H9 (cell line): ENCODE data around the gene ASPSCR1. TPM values are rescaled to one million over a fixed set of nuclear protein-coding genes. Genes with fewer than 3 reads are reported as not detected.

Experiments used
- DNase-seq: peaks from one replicate; pipeline ENCODE4 v3.0.0-alpha.2; 2017
- H2AFZ ChIP-seq: one replicate; pipeline ENCODE4 v1.6.1; 2013; ENCODE audit warnings: mild to moderate bottlenecking, low read length, control low read depth, moderate library complexity
- H2AK5ac ChIP-seq: 2 replicates; pipeline ENCODE4 v1.6.1; 2013; ENCODE audit warnings: low read length, control low read depth, mixed read lengths; ENCODE audit not compliant: insufficient read length
- H2BK120ac ChIP-seq: one replicate; pipeline ENCODE4 v1.6.1; 2013; ENCODE audit warnings: low read depth, mild to moderate bottlenecking, low read length, control low read depth, inconsistent platforms; ENCODE audit not compliant: poor library complexity, severe bottlenecking
- H2BK12ac ChIP-seq: 2 replicates; pipeline ENCODE4 v1.6.1; 2013; ENCODE audit warnings: low read length, control low read depth, mixed read lengths, low read depth; ENCODE audit not compliant: insufficient read length
- H2BK15ac ChIP-seq: 2 replicates; pipeline ENCODE4 v1.6.1; 2013; ENCODE audit warnings: low read depth, low read length, control low read depth
- H2BK20ac ChIP-seq: one replicate; pipeline ENCODE4 v1.6.1; 2013; ENCODE audit warnings: low read depth, mild to moderate bottlenecking, low read length, control low read depth, inconsistent platforms; ENCODE audit not compliant: poor library complexity, severe bottlenecking
- H2BK5ac ChIP-seq: 2 replicates; pipeline ENCODE4 v1.6.1; 2013; ENCODE audit warnings: low read length, control low read depth, mixed read lengths; ENCODE audit not compliant: insufficient read length
- H3K14ac ChIP-seq: 2 replicates; pipeline ENCODE4 v1.6.1; 2013; ENCODE audit warnings: low read length, control low read depth; ENCODE audit not compliant: insufficient read depth
- H3K18ac ChIP-seq: 2 replicates; pipeline ENCODE4 v1.6.1; 2013; ENCODE audit warnings: low read depth, mild to moderate bottlenecking, mixed read lengths, low read length, control low read depth; ENCODE audit not compliant: insufficient read length
- H3K23ac ChIP-seq: 2 replicates; pipeline ENCODE4 v1.6.1; 2013; ENCODE audit warnings: low read length, control low read depth, mixed read lengths, low read depth; ENCODE audit not compliant: insufficient read length
- H3K23me2 ChIP-seq: 2 replicates; pipeline ENCODE4 v1.6.1; 2013; ENCODE audit warnings: low read depth, mild to moderate bottlenecking, mixed read lengths, low read length, control low read depth; ENCODE audit not compliant: insufficient read length, poor library complexity, severe bottlenecking
- H3K27ac ChIP-seq: 2 replicates; pipeline ENCODE4 v1.5.1; 2013; ENCODE audit warnings: low read length, control low read depth, mixed read lengths, low read depth; ENCODE audit not compliant: insufficient read length
- H3K27me3 ChIP-seq: 2 replicates; pipeline ENCODE4 v1.6.1; 2013; ENCODE audit warnings: low read length, control low read depth, inconsistent platforms; ENCODE audit not compliant: insufficient read depth
- H3K4ac ChIP-seq: 2 replicates; pipeline ENCODE4 v1.6.1; 2013; ENCODE audit warnings: low read depth, mild to moderate bottlenecking, control low read depth, inconsistent platforms, low read length, moderate library complexity
- H3K4me1 ChIP-seq: 2 replicates; pipeline ENCODE4 v1.6.1; 2013; ENCODE audit warnings: low read length, control low read depth, inconsistent platforms; ENCODE audit not compliant: insufficient read depth
- H3K4me2 ChIP-seq: 2 replicates; pipeline ENCODE4 v1.6.1; 2013; ENCODE audit warnings: low read length, control low read depth, mixed read lengths; ENCODE audit not compliant: insufficient read length, insufficient read depth
- H3K56ac ChIP-seq: 2 replicates; pipeline ENCODE4 v1.6.1; 2013; ENCODE audit warnings: low read depth, mild to moderate bottlenecking, mixed read lengths, low read length, control low read depth; ENCODE audit not compliant: insufficient read length
- H3K79me1 ChIP-seq: 2 replicates; pipeline ENCODE4 v1.6.1; 2013; ENCODE audit warnings: low read depth, mild to moderate bottlenecking, moderate library complexity, low read length, control low read depth, inconsistent platforms; ENCODE audit not compliant: insufficient read depth, poor library complexity, severe bottlenecking
- H3K79me2 ChIP-seq: 2 replicates; pipeline ENCODE4 v1.6.1; 2013; ENCODE audit warnings: low read length, control low read depth, inconsistent platforms; ENCODE audit not compliant: insufficient read depth
- H3K9ac ChIP-seq: 2 replicates; pipeline ENCODE4 v1.6.1; 2013; ENCODE audit warnings: low read length, control low read depth, mixed read lengths; ENCODE audit not compliant: insufficient read length; ENCODE audit errors: extremely low read depth
- H3K9me3 ChIP-seq: one replicate; pipeline ENCODE4 v1.6.1; 2013; ENCODE audit warnings: low read depth, low read length, inconsistent platforms; ENCODE audit not compliant: control insufficient read depth
- H3T11ph ChIP-seq: one replicate; pipeline ENCODE4 v1.6.1; 2013; ENCODE audit warnings: mild to moderate bottlenecking, low read length, control low read depth, inconsistent platforms
- H4K20me1 ChIP-seq: one replicate; pipeline ENCODE4 v1.6.1; 2013; ENCODE audit not compliant: control insufficient read depth, insufficient read length, insufficient read depth
- H4K5ac ChIP-seq: 2 replicates; pipeline ENCODE4 v1.6.1; 2013; ENCODE audit warnings: low read depth, mild to moderate bottlenecking, mixed read lengths, low read length, control low read depth; ENCODE audit not compliant: insufficient read length
- H4K8ac ChIP-seq: replicated peaks from 2 replicates; pipeline ENCODE4 v1.6.1; 2013; ENCODE audit warnings: low read length, control low read depth, mixed read lengths, low read depth; ENCODE audit not compliant: insufficient read length
- H4K91ac ChIP-seq: 2 replicates; pipeline ENCODE4 v1.6.1; 2013; ENCODE audit warnings: low read depth, mild to moderate bottlenecking, moderate library complexity, mixed read lengths, low read length, control low read depth; ENCODE audit not compliant: insufficient read length
- H3K27ac Mint-ChIP-seq, 3 experiments: 2 replicates in 2 of 3; 3 replicates in 1 of 3; pipeline ENCODE4 v1.8.0; 2020 to 2021; ENCODE audit warnings: mixed read lengths in 3 of 3, mild to moderate bottlenecking in 1 of 3, moderate library complexity in 1 of 3
- H3K27me3 Mint-ChIP-seq: 2 replicates; pipeline ENCODE4 v1.8.0; 2021; ENCODE audit warnings: low read depth, mild to moderate bottlenecking, moderate library complexity, mixed read lengths
- H3K36me3 Mint-ChIP-seq, 3 experiments: 2 replicates in 2 of 3; 3 replicates in 1 of 3; pipeline ENCODE4 v1.8.0; 2020 to 2021; ENCODE audit warnings: low read depth in 3 of 3, mixed read lengths in 3 of 3; ENCODE audit not compliant: insufficient read depth in 1 of 3
- H3K4me1 Mint-ChIP-seq, 2 experiments: 2 replicates each; pipeline ENCODE4 v1.8.0; 2020; ENCODE audit warnings: mixed read lengths in 2 of 2
- H3K4me3 Mint-ChIP-seq, 2 experiments: 2 replicates in 1 of 2; 3 replicates in 1 of 2; pipeline ENCODE4 v1.8.0; 2020 to 2021; ENCODE audit warnings: mild to moderate bottlenecking in 2 of 2, mixed read lengths in 2 of 2, moderate library complexity in 1 of 2
- H3K9me3 Mint-ChIP-seq, 2 experiments: 2 replicates in 1 of 2; 3 replicates in 1 of 2; pipeline ENCODE4 v1.8.0; 2020; ENCODE audit warnings: mild to moderate bottlenecking in 2 of 2, mixed read lengths in 2 of 2, moderate library complexity in 1 of 2
- WGBS: extraction: QIAGEN DNeasy Blood & Tissue Kit; methylation state at CpG from one replicate; pipeline ENCODE4 v1.1.7; 2013; ENCODE audit warnings: missing lambda C conversion rate, low lambda C conversion rate, mixed read lengths; ENCODE audit not compliant: insufficient read length; ENCODE audit errors: extremely low coverage; 5-methylcytosine and 5-hydroxymethylcytosine counted together
- total RNA-seq: library from RNA; stranded (reverse); gene quantifications from 2 replicates; pipeline ENCODE4 v1.2.1, GENCODE V29; 2021
- TF ChIP-seq, protein P1 (sequence below): fragments of 200-600 bp; sonication (generic); conservative IDR thresholded peaks from 3 replicates; pipeline ENCODE4 v1.8.0; 2021; ENCODE audit warnings: antibody characterized with exemption, mild to moderate bottlenecking

Gene ASPSCR1
- total RNA-seq, 1 experiment from 2014 or later = 50.9 TPM

DNA sequence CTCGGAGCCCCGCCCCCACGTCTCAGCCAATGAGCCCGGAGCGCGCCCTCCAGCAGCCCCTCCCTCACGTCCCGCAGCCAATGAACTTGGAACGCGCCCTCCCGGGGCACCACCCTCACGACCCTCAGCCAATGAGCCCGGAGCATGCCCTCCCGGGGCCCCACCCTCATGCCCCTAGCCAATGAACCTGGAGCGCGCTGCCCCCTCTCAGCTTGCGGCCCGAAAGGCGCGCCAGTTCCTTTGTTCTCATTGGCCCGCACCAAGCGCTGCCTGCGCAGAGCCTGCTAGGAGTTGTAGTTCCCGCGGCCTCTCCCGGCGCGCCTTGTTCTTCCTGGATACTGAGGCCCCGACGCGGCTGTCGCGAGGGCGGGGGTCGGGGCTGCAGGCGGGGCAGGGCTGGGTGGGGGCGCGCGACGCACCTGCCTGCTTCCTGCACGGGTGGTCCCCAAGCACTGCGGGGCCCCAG, 45.6 kb downstream of the ASPSCR1 start, which contains the start of gene LRRC45:
TSS of gene LRRC45 (plus strand) at position 325 of the 466 bp plus-strand sequence. CDS start 339 bp downstream, outside the sequence.
- Mint-ChIP-seq H3K36me3 (peaks cover 5 to 12% (median 7%) of the 10 kb centered on the region in 3 experiments; a peak in 5 of 7 replicates), H3K4me3 (peak within 1 kb of the TSS; percentile 79 to 88), H3K9me3 (peaks cover 0 to 2% of the 10 kb centered on the region in 2 experiments; a peak in 1 of 5 replicates), H3K4me1 (peaks cover 7 to 16% of the 10 kb centered on the region in 2 experiments), H3K27me3 (no peaks in the 10 kb centered on the region; the same call in none of the 2 replicates), H3K27ac (0 out of 7 replicates have a peak within 1 kb of the TSS, but pooled peaks of 1 of the 3 experiments have one; percentile 49)
- Histone ChIP-seq H2AK5ac (no peak within 1 kb of the TSS), H4K5ac (no peak within 1 kb of the TSS), H3K9ac (peak within 1 kb of the TSS; percentile 39), H3T11ph (no peak within 1 kb of the TSS), H3K79me1 (peaks cover 5% of the 10 kb centered on the region), H3K14ac (peak within 1 kb of the TSS; percentile 67; the same call in 1 of the 2 replicates), H3K27ac (no peak within 1 kb of the TSS), H2BK120ac (no peak within 1 kb of the TSS), H3K23ac (no peak within 1 kb of the TSS), H3K9me3 (no peaks in the 10 kb centered on the region), H3K27me3 (no peaks in the 10 kb centered on the region), H3K18ac (no peak within 1 kb of the TSS), H4K91ac (no peak within 1 kb of the TSS), H4K20me1 (no peaks in the 10 kb centered on the region), H4K8ac (no peak within 1 kb of the TSS), H3K56ac (no peak within 1 kb of the TSS), H2BK5ac (no peak within 1 kb of the TSS), H3K79me2 (no peaks in the 10 kb centered on the region), H3K4me2 (peak within 1 kb of the TSS; percentile 89), H2BK15ac (no peak within 1 kb of the TSS), H3K4me1 (no peaks in the 10 kb centered on the region), H3K4ac (no peak within 1 kb of the TSS), H2AFZ (no peak within 1 kb of the TSS), H2BK20ac (no peak within 1 kb of the TSS), H3K23me2 (peaks cover 5% of the 10 kb centered on the region), H2BK12ac (no peak within 1 kb of the TSS)
- WGBS = no CpG with 5 or more reads among the region's 42 CpGs
- peak; percentile 100 for DNase-seq
- TF ChIP-seq, protein P1, sequence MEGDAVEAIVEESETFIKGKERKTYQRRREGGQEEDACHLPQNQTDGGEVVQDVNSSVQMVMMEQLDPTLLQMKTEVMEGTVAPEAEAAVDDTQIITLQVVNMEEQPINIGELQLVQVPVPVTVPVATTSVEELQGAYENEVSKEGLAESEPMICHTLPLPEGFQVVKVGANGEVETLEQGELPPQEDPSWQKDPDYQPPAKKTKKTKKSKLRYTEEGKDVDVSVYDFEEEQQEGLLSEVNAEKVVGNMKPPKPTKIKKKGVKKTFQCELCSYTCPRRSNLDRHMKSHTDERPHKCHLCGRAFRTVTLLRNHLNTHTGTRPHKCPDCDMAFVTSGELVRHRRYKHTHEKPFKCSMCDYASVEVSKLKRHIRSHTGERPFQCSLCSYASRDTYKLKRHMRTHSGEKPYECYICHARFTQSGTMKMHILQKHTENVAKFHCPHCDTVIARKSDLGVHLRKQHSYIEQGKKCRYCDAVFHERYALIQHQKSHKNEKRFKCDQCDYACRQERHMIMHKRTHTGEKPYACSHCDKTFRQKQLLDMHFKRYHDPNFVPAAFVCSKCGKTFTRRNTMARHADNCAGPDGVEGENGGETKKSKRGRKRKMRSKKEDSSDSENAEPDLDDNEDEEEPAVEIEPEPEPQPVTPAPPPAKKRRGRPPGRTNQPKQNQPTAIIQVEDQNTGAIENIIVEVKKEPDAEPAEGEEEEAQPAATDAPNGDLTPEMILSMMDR = no peak
